Chondrocyte (in vitro differentiated cells): ENCODE data around the gene C11orf52. TPM values are rescaled to one million over a fixed set of nuclear protein-coding genes. Genes with fewer than 3 reads are reported as not detected.

Experiments used
- DNase-seq: peaks from one replicate; pipeline ENCODE4 v3.0.0; 2021; ENCODE audit warnings: mixed read lengths, low spot score
- H3K27ac Mint-ChIP-seq: one replicate; pipeline ENCODE4 v1.8.0; 2021; ENCODE audit warnings: mild to moderate bottlenecking, moderate library complexity, mixed read lengths; ENCODE audit not compliant: unreplicated experiment
- H3K27me3 Mint-ChIP-seq: 2 replicates; pipeline ENCODE4 v1.8.0; 2021; ENCODE audit warnings: low read depth, mixed read lengths
- H3K36me3 Mint-ChIP-seq: 2 replicates; pipeline ENCODE4 v1.8.0; 2021; ENCODE audit warnings: low read depth, mixed read lengths
- H3K4me1 Mint-ChIP-seq: 2 replicates; pipeline ENCODE4 v1.8.0; 2021; ENCODE audit warnings: low read depth, mild to moderate bottlenecking, mixed read lengths
- H3K4me3 Mint-ChIP-seq: one replicate; pipeline ENCODE4 v1.8.0; 2021; ENCODE audit warnings: mild to moderate bottlenecking, moderate library complexity, mixed read lengths; ENCODE audit not compliant: unreplicated experiment
- H3K9me3 Mint-ChIP-seq: 2 replicates; pipeline ENCODE4 v1.8.0; 2021; ENCODE audit warnings: low read depth, mixed read lengths
- total RNA-seq: library from RNA; stranded (reverse); gene quantifications from 3 replicates; pipeline ENCODE4 v1.2.1, GENCODE V29; 2021
- TF ChIP-seq, protein P1 (sequence below): fragments of 200-600 bp; sonication (generic); IDR thresholded peaks from 2 replicates; pipeline ENCODE4 v1.5.0; 2021; ENCODE audit warnings: antibody characterized with exemption, mild to moderate bottlenecking, moderate library complexity

The C11orf52 gene
- total RNA-seq, 1 donor from 2014 or later, result 0.67 TPM

DNA sequence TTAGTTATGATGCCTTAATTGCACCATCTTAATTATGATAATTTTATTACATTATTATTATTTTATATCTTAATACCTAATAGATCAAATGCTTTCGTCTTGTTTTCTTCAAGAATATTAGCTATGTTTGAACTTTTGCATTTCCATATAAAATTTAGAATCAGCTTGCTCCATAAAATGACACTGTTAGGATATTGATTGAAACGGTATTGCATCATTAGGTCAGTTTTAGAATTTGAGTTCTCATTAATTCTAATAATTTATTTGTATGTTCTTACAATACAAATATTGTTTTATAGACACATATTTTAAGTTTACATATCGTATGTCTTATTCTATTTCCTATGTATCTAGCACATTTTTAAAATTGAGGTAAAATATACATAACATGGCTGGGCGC is 32.7 kb upstream of the C11orf52 start:
- Mint-ChIP-seq H3K36me3 (no peaks in the 10 kb centered on the region), H3K27me3 (no peaks in the 10 kb centered on the region), H3K27ac (no peak overlapping the region), H3K9me3 (no peaks in the 10 kb centered on the region), H3K4me1 (no peaks in the 10 kb centered on the region), H3K4me3 (no peak overlapping the region)
- TF ChIP-seq, protein P1, sequence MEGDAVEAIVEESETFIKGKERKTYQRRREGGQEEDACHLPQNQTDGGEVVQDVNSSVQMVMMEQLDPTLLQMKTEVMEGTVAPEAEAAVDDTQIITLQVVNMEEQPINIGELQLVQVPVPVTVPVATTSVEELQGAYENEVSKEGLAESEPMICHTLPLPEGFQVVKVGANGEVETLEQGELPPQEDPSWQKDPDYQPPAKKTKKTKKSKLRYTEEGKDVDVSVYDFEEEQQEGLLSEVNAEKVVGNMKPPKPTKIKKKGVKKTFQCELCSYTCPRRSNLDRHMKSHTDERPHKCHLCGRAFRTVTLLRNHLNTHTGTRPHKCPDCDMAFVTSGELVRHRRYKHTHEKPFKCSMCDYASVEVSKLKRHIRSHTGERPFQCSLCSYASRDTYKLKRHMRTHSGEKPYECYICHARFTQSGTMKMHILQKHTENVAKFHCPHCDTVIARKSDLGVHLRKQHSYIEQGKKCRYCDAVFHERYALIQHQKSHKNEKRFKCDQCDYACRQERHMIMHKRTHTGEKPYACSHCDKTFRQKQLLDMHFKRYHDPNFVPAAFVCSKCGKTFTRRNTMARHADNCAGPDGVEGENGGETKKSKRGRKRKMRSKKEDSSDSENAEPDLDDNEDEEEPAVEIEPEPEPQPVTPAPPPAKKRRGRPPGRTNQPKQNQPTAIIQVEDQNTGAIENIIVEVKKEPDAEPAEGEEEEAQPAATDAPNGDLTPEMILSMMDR, result no peak
- no peak for DNase-seq

DNA sequence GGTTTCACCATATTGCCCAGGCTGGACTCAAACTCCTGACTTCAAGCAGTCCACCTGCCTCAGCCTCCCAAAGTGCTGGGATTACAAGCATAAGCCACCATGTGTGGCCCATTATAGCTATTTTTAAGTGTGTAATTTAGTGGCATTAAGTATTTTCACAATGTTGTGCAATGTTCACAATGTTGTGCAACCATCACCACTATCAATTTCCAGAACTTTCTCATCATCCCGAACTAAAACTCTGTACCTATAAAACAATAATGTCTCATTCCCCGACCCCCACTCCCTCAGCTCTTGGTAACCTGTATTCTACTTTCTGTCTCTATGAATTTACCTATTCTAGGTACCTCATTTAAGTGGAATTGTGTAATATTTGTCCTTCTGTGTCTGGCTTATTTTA is 31.9 kb upstream of the C11orf52 start:
- Mint-ChIP-seq H3K4me3 (no peak overlapping the region), H3K36me3 (no peaks in the 10 kb centered on the region), H3K9me3 (peaks cover 3% of the 10 kb centered on the region), H3K4me1 (no peaks in the 10 kb centered on the region), H3K27me3 (no peaks in the 10 kb centered on the region), H3K27ac (no peak overlapping the region)
- TF ChIP-seq, protein P1, result no peak
- no peak for DNase-seq

DNA sequence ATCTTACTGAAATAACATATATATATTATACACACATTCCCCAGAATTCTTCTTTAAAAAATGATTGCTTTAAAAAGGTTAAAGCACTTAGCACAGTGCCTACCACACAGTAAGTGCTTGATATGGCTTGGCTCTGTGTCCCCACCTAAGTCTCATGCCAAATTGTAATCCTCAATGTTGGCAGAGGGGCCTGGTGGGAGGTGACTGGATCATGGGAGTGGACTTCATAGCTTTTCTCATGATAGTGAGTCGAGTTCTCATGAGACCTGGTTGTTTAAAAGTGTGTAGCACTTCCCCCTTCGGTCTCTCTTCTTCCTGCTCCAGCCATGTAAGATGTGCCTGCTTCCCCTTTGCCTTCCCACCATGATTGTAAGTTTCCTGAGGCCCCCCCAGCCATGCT is 13.3 kb upstream of the C11orf52 start:
- Mint-ChIP-seq H3K36me3 (peaks cover 16% of the 10 kb centered on the region), H3K4me1 (peaks cover 52% of the 10 kb centered on the region), H3K27me3 (no peaks in the 10 kb centered on the region), H3K4me3 (no peak overlapping the region), H3K27ac (peak overlapping the region; percentile 97), H3K9me3 (peaks cover 3% of the 10 kb centered on the region)
- TF ChIP-seq, protein P1, result no peak
- DNase-seq, result no peak

DNA sequence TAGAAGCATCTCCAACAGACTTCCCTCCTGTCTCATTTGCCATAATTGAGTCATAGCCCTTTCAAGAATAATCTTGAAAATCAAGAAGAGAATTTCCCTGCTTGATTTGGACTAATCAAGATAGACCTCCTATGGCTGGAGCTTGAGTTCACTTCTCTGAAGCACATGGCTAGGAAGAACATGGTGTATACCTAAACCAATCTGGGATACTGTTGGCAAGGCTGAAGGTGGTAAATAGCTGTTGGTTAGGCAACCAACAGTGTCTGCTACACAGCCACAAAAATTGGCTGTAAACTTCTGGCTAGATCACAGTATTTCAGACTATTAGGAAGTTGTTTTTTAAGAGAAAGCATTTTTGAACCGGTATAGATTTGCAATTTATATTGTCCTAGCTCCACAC is 12.0 kb upstream of the C11orf52 start:
- Mint-ChIP-seq H3K4me1 (peaks cover 65% of the 10 kb centered on the region), H3K36me3 (peaks cover 25% of the 10 kb centered on the region), H3K27ac (peak overlapping the region; percentile 97), H3K9me3 (peaks cover 3% of the 10 kb centered on the region), H3K27me3 (no peaks in the 10 kb centered on the region), H3K4me3 (no peak overlapping the region)
- no peak for DNase-seq
- TF ChIP-seq, protein P1, result no peak

DNA sequence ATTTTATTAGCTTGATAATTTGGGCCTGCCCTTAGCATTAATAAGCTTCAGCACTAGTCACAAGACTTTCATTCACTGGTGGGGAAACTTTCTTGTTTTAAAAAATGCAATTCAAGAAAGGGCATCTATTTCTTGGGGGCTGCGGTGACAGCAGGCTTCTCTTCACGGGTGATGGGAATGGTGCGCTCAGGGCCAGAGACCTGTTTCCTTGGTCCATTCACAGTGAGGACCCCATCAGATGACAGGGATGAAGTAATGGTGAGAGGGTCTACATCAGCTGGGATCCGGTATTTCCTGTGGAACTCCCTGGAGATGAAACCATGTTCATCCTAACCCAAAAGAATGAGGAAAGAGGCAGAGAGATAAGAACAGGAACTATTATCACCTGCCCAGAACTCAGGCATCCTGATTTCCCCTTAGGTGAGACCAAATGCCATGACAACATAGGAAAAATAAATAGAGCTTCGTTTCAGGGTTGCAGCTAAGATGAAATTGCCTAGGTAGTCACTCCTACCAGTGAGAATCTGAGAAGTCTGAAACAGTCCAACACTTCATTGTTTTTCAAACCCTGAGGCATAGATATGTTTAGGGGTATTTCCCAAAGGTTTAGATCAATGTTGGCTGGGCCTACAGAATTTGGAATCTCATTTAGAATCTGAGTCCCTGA is 9.9 kb upstream of the C11orf52 start:
- Mint-ChIP-seq H3K4me3 (peak overlapping the region; percentile 98), H3K9me3 (peaks cover 3% of the 10 kb centered on the region), H3K27me3 (no peaks in the 10 kb centered on the region), H3K27ac (peak overlapping the region; percentile 100), H3K4me1 (peaks cover 82% of the 10 kb centered on the region), H3K36me3 (peaks cover 24% of the 10 kb centered on the region)
- TF ChIP-seq, protein P1, result no peak
- no peak for DNase-seq
